CD14-positive monocyte (primary cell): ENCODE measurements around the gene ICAM5. TPM values are rescaled to one million over a fixed set of nuclear protein-coding genes. Genes with fewer than 3 reads are reported as not detected.

ENCODE experiments used
- DNase-seq, 3 donors: peaks; one replicate each; pipeline ENCODE4 v3.0.0-alpha.2; 2011 to 2022
- H2AFZ ChIP-seq: 2 replicates; pipeline ENCODE4 v1.6.0; 2012; ENCODE audit warnings: mild to moderate bottlenecking, low read depth, low read length, inconsistent platforms; ENCODE audit not compliant: insufficient read depth, poor library complexity, severe bottlenecking
- H3K27ac ChIP-seq, 2 donors: 1 replicate in 1 of 2; 2 replicates in 1 of 2; pipeline ENCODE4 v1.5.1; 2012 to 2013; ENCODE audit warnings: low read length in 2 of 2, control low read depth in 1 of 2, inconsistent platforms in 1 of 2, low read depth in 1 of 2, mild to moderate bottlenecking in 1 of 2
- H3K27me3 ChIP-seq, 2 donors: one replicate each; pipeline versions ENCODE4 v1.6.0 to v1.6.1; 2011 to 2013; ENCODE audit warnings: low read length in 2 of 2; ENCODE audit not compliant: control insufficient read depth in 2 of 2, insufficient read depth in 2 of 2
- H3K36me3 ChIP-seq, 2 donors: replicated peaks in 1 of 2; 1 replicate in 1 of 2; 2 replicates in 1 of 2; pipeline versions ENCODE4 v1.5.1 to v1.6.1; 2012 to 2013; ENCODE audit warnings: low read length in 2 of 2, control low read depth in 1 of 2, inconsistent platforms in 1 of 2, mild to moderate bottlenecking in 1 of 2; ENCODE audit not compliant: insufficient read depth in 2 of 2, control insufficient read depth in 1 of 2
- H3K4me1 ChIP-seq, 2 donors: 1 replicate in 1 of 2; 2 replicates in 1 of 2; pipeline versions ENCODE4 v1.5.1 to v1.6.1; 2012 to 2013; ENCODE audit warnings: low read length in 2 of 2, control low read depth in 1 of 2, inconsistent platforms in 1 of 2, mild to moderate bottlenecking in 1 of 2, moderate library complexity in 1 of 2; ENCODE audit not compliant: insufficient read depth in 2 of 2, control insufficient read depth in 1 of 2
- H3K4me2 ChIP-seq: replicated peaks from 2 replicates; pipeline ENCODE3; 2012; ENCODE audit warnings: low read length, moderate library complexity, mild to moderate bottlenecking; ENCODE audit not compliant: poor library complexity, severe bottlenecking; ENCODE audit errors: extremely low read depth
- H3K4me3 ChIP-seq, 3 experiments: fragments of 200-600 bp in 1 of 3; sonication (generic) in 1 of 3; replicated peaks in 1 of 3; 1 replicate in 2 of 3; 2 replicates in 1 of 3; pipeline ENCODE4 v1.5.1; 2011 to 2013; ENCODE audit warnings: low read length in 3 of 3, mild to moderate bottlenecking in 3 of 3, control low read depth in 2 of 3, low read depth in 2 of 3, inconsistent platforms in 1 of 3, moderate library complexity in 1 of 3
- H3K79me2 ChIP-seq: 2 replicates; pipeline ENCODE4 v1.6.0; 2012; ENCODE audit warnings: mild to moderate bottlenecking, control low read depth, inconsistent platforms, low read length, moderate library complexity; ENCODE audit not compliant: insufficient read depth
- H3K9ac ChIP-seq: 2 replicates; pipeline ENCODE4 v1.6.0; 2017; ENCODE audit warnings: low read length, mild to moderate bottlenecking; ENCODE audit not compliant: insufficient read depth, poor library complexity, severe bottlenecking
- H3K9me3 ChIP-seq, 2 donors: replicated peaks in 1 of 2; 1 replicate in 1 of 2; 2 replicates in 1 of 2; pipeline versions ENCODE4 v1.5.1 to v1.6.1; 2012 to 2013; ENCODE audit warnings: low read length in 2 of 2, control low read depth in 1 of 2; ENCODE audit not compliant: control insufficient read depth in 1 of 2, insufficient read depth in 1 of 2
- H4K20me1 ChIP-seq: 2 replicates; pipeline ENCODE4 v1.6.0; 2012; ENCODE audit warnings: mild to moderate bottlenecking, low read length, control low read depth, moderate library complexity; ENCODE audit not compliant: insufficient read depth
- H3K27ac Mint-ChIP-seq, 7 donors: one replicate each; pipeline ENCODE4 v1.8.0; 2020; ENCODE audit warnings: mild to moderate bottlenecking in 7 of 7, mixed read lengths in 7 of 7, moderate library complexity in 6 of 7, inconsistent platforms in 2 of 7
- H3K27me3 Mint-ChIP-seq, 3 donors: one replicate each; pipeline ENCODE4 v1.8.0; 2021 to 2022; ENCODE audit warnings: low read depth in 3 of 3, mild to moderate bottlenecking in 3 of 3, mixed read lengths in 3 of 3, moderate library complexity in 3 of 3, inconsistent platforms in 1 of 3
- H3K36me3 Mint-ChIP-seq, 2 donors: one replicate each; pipeline ENCODE4 v1.8.0; 2020; ENCODE audit warnings: mixed read lengths in 2 of 2, inconsistent platforms in 1 of 2, mild to moderate bottlenecking in 1 of 2
- H3K4me1 Mint-ChIP-seq: one replicate; pipeline ENCODE4 v1.8.0; 2020; ENCODE audit warnings: mild to moderate bottlenecking, mixed read lengths
- H3K4me3 Mint-ChIP-seq, 2 donors: one replicate each; pipeline ENCODE4 v1.8.0; 2020; ENCODE audit warnings: mild to moderate bottlenecking in 2 of 2, mixed read lengths in 2 of 2, moderate library complexity in 1 of 2
- H3K9me3 Mint-ChIP-seq, 7 donors: one replicate each; pipeline ENCODE4 v1.8.0; 2020 to 2022; ENCODE audit warnings: mixed read lengths in 7 of 7, mild to moderate bottlenecking in 6 of 7, moderate library complexity in 6 of 7, inconsistent platforms in 2 of 7
- WGBS: methylation state at CpG from one replicate; pipeline ENCODE4 v1.1.5; 2013; ENCODE audit warnings: missing lambda C conversion rate; ENCODE audit not compliant: insufficient coverage; 5-methylcytosine and 5-hydroxymethylcytosine counted together
- intact Hi-C, 2 donors: fragments of 100-400 bp; cut with micrococcal nuclease; formaldehyde crosslinking; loops; one replicate each; pipeline versions ENCODE4 v1.15.0 to v1.15.1; 2023
- polyA plus RNA-seq, 3 donors: library from polyadenylated mRNA; depleted of rRNA in 1 of 3; unstranded in 2 of 3; stranded (reverse) in 1 of 3; fragments of 300-500 nt in 2 of 3; fragments of >200 nt in 1 of 3; fragmentation: Illumina TruSeq in 2 of 3; gene quantifications; 1 replicate in 2 of 3; 2 replicates in 1 of 3; pipeline ENCODE4 v1.2.3, GENCODE V29; 2012 to 2021
- TF ChIP-seq, protein P1 (sequence below): fragments of 200-600 bp; IDR thresholded peaks from one replicate; pipeline ENCODE4 v1.8.0; 2022; ENCODE audit warnings: antibody characterized with exemption, mild to moderate bottlenecking

Gene ICAM5
- polyA plus RNA-seq, 3 donors, result 0.21 to 2.1 TPM; not detected in 1

DNA sequence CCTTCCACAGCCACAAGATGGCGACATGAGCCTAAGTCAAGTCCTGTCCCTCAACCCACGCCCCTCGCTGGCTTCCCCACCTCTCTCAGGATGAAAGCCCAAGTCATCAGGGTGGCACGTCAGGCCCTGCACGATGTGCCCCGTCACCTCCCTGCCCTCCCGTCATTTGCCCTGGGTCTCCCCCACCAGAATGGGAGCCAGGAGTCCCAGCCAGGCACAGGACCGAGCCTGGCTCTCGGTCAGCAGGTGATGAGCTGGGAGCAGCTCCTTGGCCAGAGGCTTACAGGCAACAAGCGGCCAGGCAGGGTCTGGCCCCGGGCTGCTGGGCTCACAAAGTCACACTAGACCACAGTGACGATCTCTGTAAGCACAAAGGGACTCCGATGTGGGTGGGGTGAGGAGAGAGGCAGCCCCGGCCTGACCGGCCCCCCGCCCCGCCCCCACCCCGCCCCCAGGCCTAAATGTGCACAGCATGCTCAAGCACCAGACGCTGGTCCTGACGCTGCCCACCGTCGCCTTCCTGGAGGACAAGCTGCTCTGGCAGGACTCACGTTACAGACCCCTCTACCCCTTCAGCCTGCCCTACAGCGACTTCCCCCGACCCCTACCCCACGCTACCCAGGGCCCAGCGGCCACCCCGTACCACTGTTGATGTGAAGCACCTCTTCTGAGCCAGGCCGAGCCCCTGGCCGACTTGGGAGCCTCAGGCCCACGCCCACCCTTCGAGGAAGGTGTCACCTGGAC lies 30.4 kb upstream of the ICAM5 start:
- Mint-ChIP-seq H3K27me3 (peaks cover 0 to 8% (median 1%) of the 10 kb centered on the region in 3 donors), H3K27ac (peak overlapping the region in 1 of 7 donors; percentile 59), H3K4me1 (peaks cover 3% of the 10 kb centered on the region), H3K36me3 (peaks cover 38 to 51% of the 10 kb centered on the region in 2 donors), H3K4me3 (no peak overlapping the region), H3K9me3 (peaks cover 0 to 3% (median 0%) of the 10 kb centered on the region in 7 donors)
- H3K9me3 ChIP-seq, result no peaks in the 10 kb centered on the region
- TF ChIP-seq, protein P1, sequence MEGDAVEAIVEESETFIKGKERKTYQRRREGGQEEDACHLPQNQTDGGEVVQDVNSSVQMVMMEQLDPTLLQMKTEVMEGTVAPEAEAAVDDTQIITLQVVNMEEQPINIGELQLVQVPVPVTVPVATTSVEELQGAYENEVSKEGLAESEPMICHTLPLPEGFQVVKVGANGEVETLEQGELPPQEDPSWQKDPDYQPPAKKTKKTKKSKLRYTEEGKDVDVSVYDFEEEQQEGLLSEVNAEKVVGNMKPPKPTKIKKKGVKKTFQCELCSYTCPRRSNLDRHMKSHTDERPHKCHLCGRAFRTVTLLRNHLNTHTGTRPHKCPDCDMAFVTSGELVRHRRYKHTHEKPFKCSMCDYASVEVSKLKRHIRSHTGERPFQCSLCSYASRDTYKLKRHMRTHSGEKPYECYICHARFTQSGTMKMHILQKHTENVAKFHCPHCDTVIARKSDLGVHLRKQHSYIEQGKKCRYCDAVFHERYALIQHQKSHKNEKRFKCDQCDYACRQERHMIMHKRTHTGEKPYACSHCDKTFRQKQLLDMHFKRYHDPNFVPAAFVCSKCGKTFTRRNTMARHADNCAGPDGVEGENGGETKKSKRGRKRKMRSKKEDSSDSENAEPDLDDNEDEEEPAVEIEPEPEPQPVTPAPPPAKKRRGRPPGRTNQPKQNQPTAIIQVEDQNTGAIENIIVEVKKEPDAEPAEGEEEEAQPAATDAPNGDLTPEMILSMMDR, result peak; percentile 72
- H3K27ac ChIP-seq, result no peak overlapping the region
- 59% methylated on average over 18 of the region's 32 CpGs for WGBS
- H3K4me2 ChIP-seq, result no peak overlapping the region
- no peaks in the 10 kb centered on the region for H3K27me3 ChIP-seq
- H3K4me3 ChIP-seq, result no peak overlapping the region
- H2AFZ ChIP-seq, result no peak overlapping the region
- H3K4me1 ChIP-seq, result no peaks in the 10 kb centered on the region
- DNase-seq, result peak; percentile 78 to 88 (median 79)
- H3K36me3 ChIP-seq, result peaks cover 42 to 47% of the 10 kb centered on the region in 2 donors
- H3K79me2 ChIP-seq, result no peaks in the 10 kb centered on the region
- H3K9ac ChIP-seq, result no peak overlapping the region
- intact Hi-C loops, result loop anchor here (2.0 kb wide), 1 partner anchor 131 kb away; no protein-coding TSS in a partner anchor
- peaks cover 14% of the 10 kb centered on the region for H4K20me1 ChIP-seq

DNA sequence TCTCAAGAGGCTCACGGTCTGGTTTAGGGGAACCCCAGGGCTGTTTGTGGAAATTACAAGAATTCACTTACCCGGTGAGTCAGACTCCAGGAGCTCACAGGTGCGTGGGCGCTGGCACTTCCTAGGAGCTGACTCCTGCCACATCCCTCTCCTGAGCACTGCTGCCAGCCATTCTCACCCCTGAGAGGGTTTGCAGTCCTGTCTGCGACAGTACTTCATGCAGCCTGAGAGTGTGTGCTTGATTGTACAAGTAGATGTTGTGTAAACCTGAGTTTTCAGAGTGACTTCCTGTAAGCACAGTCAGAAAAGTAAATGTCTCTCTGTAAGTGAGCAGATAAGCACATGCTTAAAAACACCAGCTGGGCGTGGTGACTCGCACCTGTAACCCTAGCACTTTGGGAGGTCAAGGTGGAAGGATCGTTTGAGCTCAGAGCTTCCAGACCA lies 29.6 kb upstream of the ICAM5 start:
- Histone ChIP-seq H3K9ac (no peak overlapping the region), H3K27ac (no peak overlapping the region), H3K79me2 (no peaks in the 10 kb centered on the region), H3K4me3 (no peak overlapping the region), H3K4me1 (no peaks in the 10 kb centered on the region), H4K20me1 (peaks cover 14% of the 10 kb centered on the region), H3K4me2 (no peak overlapping the region), H3K9me3 (no peaks in the 10 kb centered on the region), H3K36me3 (peaks cover 36 to 39% of the 10 kb centered on the region in 2 donors), H2AFZ (no peak overlapping the region), H3K27me3 (no peaks in the 10 kb centered on the region)
- Mint-ChIP-seq H3K27me3 (peaks cover 0 to 8% (median 1%) of the 10 kb centered on the region in 3 donors), H3K4me1 (peaks cover 1% of the 10 kb centered on the region), H3K4me3 (no peak overlapping the region), H3K36me3 (peaks cover 29 to 42% of the 10 kb centered on the region in 2 donors), H3K9me3 (peaks cover 0 to 3% (median 0%) of the 10 kb centered on the region in 7 donors), H3K27ac (peak overlapping the region in 1 of 7 donors; percentile 25)
- TF ChIP-seq, protein P1, result no peak
- intact Hi-C loops, result no loop called here
- DNase-seq, result no peak
- 94% methylated on average over 2 of the region's 8 CpGs for WGBS
